Amniotic epithelial cell (primary cell): Measurements from ENCODE around the gene DESI1.
A peak's percentile ranks its signal among the peaks of the same experiment; 100 is the strongest.
"Not testable (repeated sequence)": the region's sequence is repeated elsewhere in the genome, so short reads cannot be mapped to it uniquely, and the experiment has no call there.

Source experiments
- DNase-seq: peaks from one replicate; pipeline ENCODE4 v3.0.0-alpha.2; 2010; ENCODE audit warnings: low read depth

DESI1 gene

GRCh38 chr22:41558241-41558630 lies 62.6 kb downstream of the DESI1 start:
- DNase-seq = not testable (repeated sequence)

GRCh38 chr22:41557401-41558240 lies 63.2 kb downstream of the DESI1 start:
- DNase-seq = peak; percentile 77

DNA sequence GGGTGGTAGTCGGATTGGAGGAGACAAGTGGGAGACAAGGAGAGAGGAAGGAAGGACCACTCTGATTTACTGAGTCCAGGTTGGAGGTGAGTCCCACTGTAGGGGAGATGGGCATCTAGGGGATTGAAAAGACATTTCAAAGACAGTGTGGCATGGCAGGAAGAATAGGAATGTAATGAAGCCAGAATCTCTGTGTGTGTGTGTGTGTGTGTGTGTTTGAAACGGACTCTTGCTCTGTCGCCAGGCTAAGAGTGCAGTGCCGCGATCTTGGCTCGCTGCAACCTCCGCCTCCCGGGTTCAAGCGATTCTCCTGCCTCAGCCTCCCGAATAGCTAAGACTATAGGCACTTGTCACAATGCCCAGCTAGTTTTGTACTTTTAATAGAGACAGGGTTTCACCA lies 64.3 kb downstream of the DESI1 start:
- DNase-seq = no peak

GRCh38 chr22:41555325-41555982 lies 65.4 kb downstream of the DESI1 start:
- DNase-seq = peak; percentile 64

DNA sequence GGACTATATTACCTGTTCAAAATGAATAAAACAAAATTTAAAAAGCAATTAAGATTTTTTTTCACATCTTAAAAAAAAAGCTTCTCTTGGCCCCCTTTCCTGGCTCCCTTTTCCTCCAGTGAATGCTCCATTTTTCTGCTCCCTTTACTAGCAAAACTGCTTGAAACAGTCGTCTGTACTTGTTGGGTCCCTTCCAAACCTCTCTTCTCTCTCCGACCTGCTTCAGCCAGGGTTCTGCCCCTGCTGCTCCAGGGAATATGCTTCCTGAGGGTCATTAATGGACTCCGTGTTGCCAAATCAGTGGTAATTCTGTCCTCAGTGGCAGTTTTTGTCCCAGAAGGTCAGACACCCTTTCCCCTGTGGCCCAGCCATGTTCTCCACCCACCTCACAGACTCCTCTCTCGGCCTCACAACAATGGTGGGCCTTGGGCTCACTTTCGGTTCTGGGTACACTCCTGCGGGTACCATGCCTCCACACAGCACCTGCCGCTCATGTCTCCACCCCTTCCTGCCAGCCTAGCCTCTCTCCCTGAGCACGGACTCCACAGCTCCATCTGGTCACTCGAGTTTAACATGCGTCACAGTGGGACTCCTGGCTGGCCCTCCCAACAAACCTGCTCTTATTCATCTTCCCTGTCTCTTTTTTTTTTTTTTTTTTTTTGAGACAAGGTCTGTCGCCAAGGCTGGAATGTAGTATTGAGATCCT lies 68.8 kb downstream of the DESI1 start:
- DNase-seq = no peak

DNA sequence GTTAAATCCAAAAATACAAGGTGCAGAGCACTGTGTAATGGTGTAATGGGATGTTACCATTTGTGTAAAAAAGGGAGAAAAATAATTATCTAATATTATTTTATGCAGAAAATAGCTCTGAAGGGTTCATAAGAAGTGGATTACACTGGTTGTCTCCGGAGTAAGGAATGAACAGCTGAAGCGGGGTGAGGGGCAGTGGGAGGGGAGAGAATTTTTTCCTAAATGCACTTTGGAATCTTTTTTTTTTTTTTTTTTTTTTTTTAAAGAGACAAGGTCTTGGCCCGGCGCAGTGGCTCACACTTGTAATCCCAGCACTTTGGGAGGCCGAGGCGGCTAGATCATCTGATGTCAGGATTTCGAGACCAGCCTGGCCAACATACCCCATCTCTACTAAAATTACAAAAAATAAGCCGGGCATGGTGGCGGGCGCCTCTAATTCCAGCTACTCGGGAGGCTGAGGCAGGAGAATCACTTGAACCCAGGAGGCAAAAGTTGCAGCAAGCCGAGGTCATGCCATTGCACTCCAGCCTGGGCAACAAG lies 69.8 kb downstream of the DESI1 start:
- DNase-seq = no peak

GRCh38 chr22:41548830-41549211 lies 72.0 kb downstream of the DESI1 start:
- DNase-seq = no peak
